Lower leg skin (tissue), 4 donors: ENCODE data around the gene POLR1F. TPM values are rescaled to one million over a fixed set of nuclear protein-coding genes. Genes with fewer than 3 reads are reported as not detected.
"Not testable (repeated sequence)": the region's sequence is repeated elsewhere in the genome, so short reads cannot be mapped to it uniquely, and the experiment has no call there.

Source experiments
- DNase-seq, 2 donors: peaks; one replicate each; pipeline ENCODE4 v3.0.0-alpha.2; 2019; ENCODE audit warnings: low spot score in 2 of 2
- H3K4me3 ChIP-seq: fragments of 200-600 bp; sonication (generic); 2 replicates; pipeline ENCODE4 v1.5.1; 2017; ENCODE audit warnings: mild to moderate bottlenecking, low read depth; ENCODE audit not compliant: poor library complexity, severe bottlenecking
- CTCF ChIP-seq, 3 donors: fragments of 450-650 bp; IDR thresholded peaks; one replicate each; pipeline ENCODE4 v1.5.1; 2016; ENCODE audit warnings: antibody characterized with exemption in 3 of 3, mild to moderate bottlenecking in 3 of 3, moderate library complexity in 2 of 3
- POLR2A ChIP-seq, 2 donors: fragments of 450-650 bp; IDR thresholded peaks; one replicate each; pipeline ENCODE4 v1.6.1; 2016 to 2017; ENCODE audit warnings: antibody characterized with exemption in 2 of 2, mild to moderate bottlenecking in 1 of 2, moderate library complexity in 1 of 2
- WGBS, 2 donors: methylation state at CpG; one replicate each; pipeline ENCODE4 v1.1.5; 2018; 5-methylcytosine and 5-hydroxymethylcytosine counted together
- intact Hi-C: fragments of 100-400 bp; cut with DNase I; formaldehyde crosslinking; loops from one replicate; pipeline ENCODE4 v1.15.0; 2023; ENCODE audit warnings: low total_unique reads
- total RNA-seq, 4 donors: library from RNA; depleted of rRNA; stranded (reverse); fragments of >200 nt; gene quantifications; one replicate each; pipeline ENCODE4 v1.1.0, GENCODE V29; 2016

Gene POLR1F
- total RNA-seq, 4 donors from 2014 or later, result 13.3 to 26.5 (median 20.9) TPM

GRCh38 chr7:19692111-19692828 lies 16.6 kb downstream of the POLR1F start:
- no peak overlapping the region for H3K4me3 ChIP-seq
- TF ChIP-seq CTCF (IDR thresholded peaks at IDR 0.05), result no peak
- TF ChIP-seq POLR2A (IDR thresholded peaks at IDR 0.05), result no peak
- WGBS, 2 donors, result 94 to 97% methylated on average over 26 of the region's 26 CpGs
- no peak for DNase-seq
- intact Hi-C loops, result no loop called here

GRCh38 chr7:19690736-19691135 lies 18.1 kb downstream of the POLR1F start:
- 39 to 62% methylated on average over 1 of the region's 1 CpG for WGBS, 2 donors
- TF ChIP-seq POLR2A (IDR thresholded peaks at IDR 0.05), result no peak
- TF ChIP-seq CTCF (IDR thresholded peaks at IDR 0.05), result no peak
- H3K4me3 ChIP-seq, result no peak overlapping the region
- no peak for DNase-seq
- intact Hi-C loops, result no loop called here

GRCh38 chr7:19689130-19689529 lies 19.7 kb downstream of the POLR1F start:
- H3K4me3 ChIP-seq, intact Hi-C loops, DNase-seq: not testable (repeated sequence)
- WGBS, 2 donors, result 82 to 83% methylated on average over 12 of the region's 12 CpGs

- 44 to 55% methylated on average over 5 of the region's 5 CpGs for WGBS, 2 donors
- intact Hi-C loops, result no loop called here
These were observed 27.2 kb downstream of the POLR1F start for GRCh38 chr7:19681596-19681995.

GRCh38 chr7:19677180-19677579 lies 31.7 kb downstream of the POLR1F start:
- intact Hi-C loops, result no loop called here
- no peak for DNase-seq
- no peak for TF ChIP-seq CTCF (IDR thresholded peaks at IDR 0.05)
- WGBS, 2 donors, result 46 to 48% methylated on average over 2 of the region's 2 CpGs
- H3K4me3 ChIP-seq, result no peak overlapping the region

More at GRCh38 chr7:19681596-19681995, 27.2 kb downstream of the POLR1F start:
- DNase-seq, result no peak
- no peak for TF ChIP-seq POLR2A (IDR thresholded peaks at IDR 0.05)
- no peak for TF ChIP-seq CTCF (IDR thresholded peaks at IDR 0.05)
- H3K4me3 ChIP-seq, result no peak overlapping the region

- WGBS, 2 donors, result 79 to 94% methylated on average over 1 of the region's 1 CpG
- intact Hi-C loops, result no loop called here
- DNase-seq, result no peak
- no peak overlapping the region for H3K4me3 ChIP-seq
- TF ChIP-seq POLR2A (IDR thresholded peaks at IDR 0.05) (no peak), CTCF (IDR thresholded peaks at IDR 0.05) (no peak)
These were observed 33.0 kb downstream of the POLR1F start for GRCh38 chr7:19675816-19676215.
